ENCODE measurements around the gene PGF. TPM values are rescaled to one million over a fixed set of nuclear protein-coding genes. Genes with fewer than 3 reads are reported as not detected.

The PGF gene
- total RNA-seq, 2 donors from 2014 or later, result not detected

DNA sequence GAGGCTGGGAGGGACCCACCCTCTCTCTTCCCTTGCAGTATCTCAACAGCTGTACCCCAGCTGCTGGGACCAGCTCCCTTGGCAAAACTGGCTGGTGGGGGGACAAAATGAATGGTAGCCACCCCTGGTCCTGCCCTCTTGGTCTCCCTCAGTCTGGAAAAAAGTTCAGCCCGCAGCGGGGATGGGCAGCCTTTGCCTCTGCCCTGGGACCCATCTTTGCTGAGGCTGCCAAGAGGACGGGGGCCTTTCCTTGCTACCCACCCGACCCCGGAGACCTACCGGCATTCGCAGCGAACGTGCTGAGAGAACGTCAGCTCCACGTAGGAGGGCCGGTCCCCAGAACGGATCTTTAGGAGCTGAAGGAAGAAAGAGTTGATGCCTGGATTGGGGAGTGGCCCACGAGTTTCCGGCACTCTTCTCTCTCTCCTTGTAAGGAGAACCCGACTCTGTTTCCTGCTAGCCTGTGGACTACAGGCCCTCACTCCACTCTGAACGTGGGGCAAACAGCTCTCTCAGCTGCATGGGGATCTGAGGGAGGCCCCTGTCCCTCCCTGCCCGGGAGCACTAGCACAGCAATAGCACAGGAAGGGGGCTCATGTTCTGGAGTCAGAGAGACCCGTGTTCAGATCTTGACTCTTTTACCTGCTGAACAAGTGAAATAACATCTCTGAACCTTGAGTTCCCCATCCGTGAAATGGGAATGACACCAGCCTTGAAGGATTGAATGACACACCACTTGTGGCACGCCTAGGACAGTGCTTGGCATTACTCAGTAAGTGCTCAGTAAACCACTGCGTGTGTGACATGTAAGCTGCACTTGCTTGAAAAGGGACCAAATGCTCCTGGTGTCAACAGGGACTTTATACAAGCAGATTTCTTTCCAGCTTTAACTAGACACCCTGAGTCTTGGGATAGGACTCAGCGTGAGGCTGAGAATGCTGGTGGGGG, 6.9 kb downstream of the PGF start:
- Mint-ChIP-seq H3K4me1 (ENCODE audit: low read depth in 2 of 2) (peaks cover 7% of the 10 kb centered on the region in 2 donors), H3K27me3 (peaks cover 0 to 2% of the 10 kb centered on the region in 2 donors), H3K36me3 (no peaks in the 10 kb centered on the region), H3K4me3 (no peak overlapping the region), H3K9me3 (no peaks in the 10 kb centered on the region), H3K27ac (no peak overlapping the region)
- ATAC-seq (no peak), DNase-seq (ENCODE audit: low spot score) (no peak)

- Mint-ChIP-seq H3K4me3 (no peak overlapping the region), H3K27ac (no peak overlapping the region), H3K36me3 (no peaks in the 10 kb centered on the region), H3K27me3 (peaks cover 0 to 2% of the 10 kb centered on the region in 2 donors), H3K9me3 (no peaks in the 10 kb centered on the region), H3K4me1 (ENCODE audit: low read depth in 2 of 2) (peaks cover 12 to 13% of the 10 kb centered on the region in 2 donors)
- no peak for ATAC-seq
- DNase-seq (ENCODE audit: low spot score), result no peak
Observed at GRCh38 chr14:74947353-74948227, 7.8 kb downstream of the PGF start.

DNA sequence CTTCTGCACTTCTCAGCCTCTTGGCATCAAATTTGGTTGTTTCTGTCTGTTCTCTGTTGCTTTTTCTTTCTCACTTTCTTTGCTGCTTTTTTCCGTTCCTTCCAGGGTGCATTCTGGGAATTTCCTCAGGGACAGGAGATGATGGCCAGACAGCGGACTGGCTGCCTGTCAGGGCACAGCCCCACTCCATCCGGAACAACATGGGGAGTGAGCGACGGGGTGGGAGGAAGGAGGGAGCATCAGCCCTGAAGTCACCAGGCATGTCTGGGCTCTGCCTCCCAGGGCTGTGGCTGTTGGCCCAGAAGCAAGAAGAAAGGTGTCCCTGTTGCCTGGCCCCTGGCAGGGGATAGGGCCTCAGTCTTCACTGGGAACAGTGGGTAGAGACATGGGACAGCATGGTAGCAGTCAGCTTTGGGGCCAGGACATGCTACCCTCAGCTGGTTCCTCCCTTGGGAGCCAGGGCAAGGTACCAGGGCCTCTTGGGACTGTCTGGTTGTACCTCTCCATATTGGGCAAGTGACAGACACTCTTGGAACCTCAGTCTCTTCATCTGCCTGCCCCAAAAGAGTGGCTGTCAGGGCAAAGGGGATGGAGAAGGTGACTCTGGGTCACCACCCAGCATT, 8.6 kb downstream of the PGF start:
- Mint-ChIP-seq H3K27ac (no peak overlapping the region), H3K27me3 (peaks cover 0 to 2% of the 10 kb centered on the region in 2 donors), H3K9me3 (no peaks in the 10 kb centered on the region), H3K4me3 (no peak overlapping the region), H3K36me3 (no peaks in the 10 kb centered on the region), H3K4me1 (ENCODE audit: low read depth in 2 of 2) (peaks cover 16 to 18% of the 10 kb centered on the region in 2 donors)
- ATAC-seq, result no peak
- DNase-seq (ENCODE audit: low spot score), result no peak

DNA sequence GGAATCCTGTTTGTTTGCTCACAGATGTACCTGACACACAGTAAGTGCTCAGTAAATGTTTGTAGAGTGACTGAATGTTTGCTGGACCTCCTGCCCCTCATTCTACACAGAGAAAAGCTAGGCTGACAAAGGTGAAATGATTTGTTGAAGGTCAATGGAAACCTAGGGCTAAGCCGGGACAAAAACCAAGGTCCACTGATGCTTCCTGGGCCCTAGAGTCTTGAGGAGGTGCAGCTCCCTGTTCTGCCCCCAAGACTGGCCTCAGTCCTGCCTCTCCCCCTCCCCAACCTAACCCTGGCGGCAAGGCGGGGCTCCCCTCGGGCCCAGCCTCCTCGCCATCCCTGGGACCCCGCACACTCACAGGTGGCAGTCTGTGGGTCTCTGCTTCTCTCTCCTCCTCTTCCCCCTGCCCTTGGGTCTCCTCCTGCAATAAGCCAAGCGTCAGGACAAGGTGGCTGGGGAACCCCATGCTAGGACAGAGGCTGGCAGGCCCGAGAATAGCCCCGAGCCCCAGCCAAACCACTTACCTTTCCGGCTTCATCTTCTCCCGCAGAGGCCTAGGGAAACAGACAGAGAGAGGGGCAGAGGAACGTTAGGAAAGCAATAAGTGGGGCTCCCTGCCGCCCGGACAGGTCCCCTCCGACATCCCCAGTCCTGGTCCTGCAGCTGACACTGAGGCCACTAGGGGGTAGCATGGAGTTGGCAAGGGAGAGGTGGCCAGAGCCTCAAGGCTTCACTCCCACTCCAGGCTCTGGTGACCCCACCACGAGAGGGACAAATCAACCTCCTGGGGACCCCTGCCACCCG, 9.3 kb downstream of the PGF start:
- no peaks in the 10 kb centered on the region for H3K9me3 Mint-ChIP-seq
- H3K36me3 Mint-ChIP-seq, result no peaks in the 10 kb centered on the region
- H3K4me3 Mint-ChIP-seq, result no peak overlapping the region
- peak; percentile 75 to 86 for ATAC-seq
- peaks cover 0 to 2% of the 10 kb centered on the region in 2 donors for H3K27me3 Mint-ChIP-seq
- H3K27ac Mint-ChIP-seq, result peak overlapping the region in 1 of 2 donors; percentile 34
- peaks cover 20 to 25% of the 10 kb centered on the region in 2 donors for H3K4me1 Mint-ChIP-seq (ENCODE audit: low read depth in 2 of 2)
- peak; percentile 83 for DNase-seq (ENCODE audit: low spot score)

- Mint-ChIP-seq H3K4me1 (ENCODE audit: low read depth in 2 of 2) (peaks cover 21 to 26% of the 10 kb centered on the region in 2 donors), H3K27me3 (peaks cover 0 to 2% of the 10 kb centered on the region in 2 donors), H3K27ac (no peak overlapping the region), H3K36me3 (no peaks in the 10 kb centered on the region), H3K9me3 (no peaks in the 10 kb centered on the region), H3K4me3 (no peak overlapping the region)
- DNase-seq (ENCODE audit: low spot score) (no peak), ATAC-seq (no peak)
Observed at GRCh38 chr14:74945261-74945851, 10.0 kb downstream of the PGF start.

- H3K4me1 Mint-ChIP-seq (ENCODE audit: low read depth in 2 of 2), result peaks cover 27 to 38% of the 10 kb centered on the region in 2 donors
- no peak for DNase-seq (ENCODE audit: low spot score)
Observed at GRCh38 chr14:74942608-74943007, 12.8 kb downstream of the PGF start.

GRCh38 chr14:74942181-74942580, 13.2 kb downstream of the PGF start:
- Mint-ChIP-seq H3K4me1 (ENCODE audit: low read depth in 2 of 2) (peaks cover 27 to 38% of the 10 kb centered on the region in 2 donors), H3K27ac (peak overlapping the region; percentile 87 to 94), H3K9me3 (no peaks in the 10 kb centered on the region)

More at GRCh38 chr14:74942608-74943007, 12.8 kb downstream of the PGF start:
- no peak for ATAC-seq
- no peak overlapping the region for H3K4me3 Mint-ChIP-seq
- no peaks in the 10 kb centered on the region for H3K36me3 Mint-ChIP-seq
- peak overlapping the region; percentile 87 to 94 for H3K27ac Mint-ChIP-seq
- H3K9me3 Mint-ChIP-seq, result no peaks in the 10 kb centered on the region
- H3K27me3 Mint-ChIP-seq, result no peaks in the 10 kb centered on the region

DNA sequence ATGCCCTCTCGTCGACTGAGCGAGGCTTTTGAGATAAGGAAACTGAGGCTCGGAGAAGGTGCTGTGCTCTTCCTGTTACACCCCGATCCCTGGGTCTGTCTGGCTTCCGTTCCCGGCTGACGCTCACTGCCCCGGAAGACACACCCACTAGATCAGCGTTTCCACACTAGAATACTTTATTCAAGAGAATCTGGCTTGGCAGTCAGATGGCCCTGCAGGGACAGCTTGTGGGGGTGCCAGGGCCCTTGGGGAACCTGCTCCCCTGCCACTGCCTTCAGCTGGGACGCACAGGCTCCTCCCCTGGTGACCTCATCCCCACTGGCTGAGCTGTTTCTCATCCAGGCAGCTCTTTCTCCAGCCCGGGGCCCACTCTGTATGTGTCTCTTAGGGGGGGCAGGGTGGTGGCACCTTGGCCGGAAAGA, 13.7 kb downstream of the PGF start:
- no peaks in the 10 kb centered on the region for H3K27me3 Mint-ChIP-seq
- H3K27ac Mint-ChIP-seq, result peak overlapping the region; percentile 87 to 94
- peak overlapping the region; percentile 79 for H3K4me3 Mint-ChIP-seq
- ATAC-seq, result peak; percentile 74 to 79
- peak; percentile 72 for DNase-seq (ENCODE audit: low spot score)
- no peaks in the 10 kb centered on the region for H3K36me3 Mint-ChIP-seq
- H3K4me1 Mint-ChIP-seq (ENCODE audit: low read depth in 2 of 2), result peaks cover 27 to 38% of the 10 kb centered on the region in 2 donors
- H3K9me3 Mint-ChIP-seq, result no peaks in the 10 kb centered on the region

More at GRCh38 chr14:74942181-74942580, 13.2 kb downstream of the PGF start:
- peak overlapping the region; percentile 79 for H3K4me3 Mint-ChIP-seq
- no peak for ATAC-seq
- H3K27me3 Mint-ChIP-seq, result no peaks in the 10 kb centered on the region
- H3K36me3 Mint-ChIP-seq, result no peaks in the 10 kb centered on the region
- no peak for DNase-seq (ENCODE audit: low spot score)

- H3K36me3 Mint-ChIP-seq, result no peaks in the 10 kb centered on the region
- no peaks in the 10 kb centered on the region for H3K9me3 Mint-ChIP-seq
- peaks cover 20 to 32% of the 10 kb centered on the region in 2 donors for H3K4me1 Mint-ChIP-seq (ENCODE audit: low read depth in 2 of 2)
- no peaks in the 10 kb centered on the region for H3K27me3 Mint-ChIP-seq
- peak overlapping the region; percentile 79 for H3K4me3 Mint-ChIP-seq
- ATAC-seq (no peak), DNase-seq (ENCODE audit: low spot score) (no peak)
- peak overlapping the region; percentile 87 to 94 for H3K27ac Mint-ChIP-seq
Observed at GRCh38 chr14:74940956-74941565, 14.3 kb downstream of the PGF start.

GRCh38 chr14:74938531-74939495, 16.6 kb downstream of the PGF start:
- Mint-ChIP-seq H3K27ac (no peak overlapping the region), H3K4me1 (ENCODE audit: low read depth in 2 of 2) (peaks cover 20 to 32% of the 10 kb centered on the region in 2 donors), H3K36me3 (no peaks in the 10 kb centered on the region)

GRCh38 chr14:74937171-74937570, 18.2 kb downstream of the PGF start:
- H3K4me1 Mint-ChIP-seq (ENCODE audit: low read depth in 2 of 2), result peaks cover 15 to 29% of the 10 kb centered on the region in 2 donors
- DNase-seq (ENCODE audit: low spot score) (no peak), ATAC-seq (no peak)
- no peaks in the 10 kb centered on the region for H3K9me3 Mint-ChIP-seq
- no peaks in the 10 kb centered on the region for H3K36me3 Mint-ChIP-seq
- H3K27me3 Mint-ChIP-seq, result no peaks in the 10 kb centered on the region
- no peak overlapping the region for H3K4me3 Mint-ChIP-seq
- no peak overlapping the region for H3K27ac Mint-ChIP-seq

More at GRCh38 chr14:74938531-74939495, 16.6 kb downstream of the PGF start:
- DNase-seq (ENCODE audit: low spot score) (no peak), ATAC-seq (no peak)
- Mint-ChIP-seq H3K4me3 (no peak overlapping the region), H3K9me3 (no peaks in the 10 kb centered on the region), H3K27me3 (no peaks in the 10 kb centered on the region)
